NCI-H1930 (cell line): Measurements from ENCODE around the gene WDR54.
"Not testable (repeated sequence)": the region's sequence is repeated elsewhere in the genome, so short reads cannot be mapped to it uniquely, and the experiment has no call there.

ENCODE experiments used
- DNase-seq, 2 experiments: peaks; one replicate each; lab custom pipeline; 2025; lab: John Stamatoyannopoulos, UW

The WDR54 gene

GRCh38 chr2:74406035-74406434 lies 15.5 kb upstream of the WDR54 start:
- no peak for DNase-seq

- DNase-seq, result no peak
These were observed 13.8 kb upstream of the WDR54 start for GRCh38 chr2:74407682-74408081.

GRCh38 chr2:74413001-74413698 lies 8.4 kb upstream of the WDR54 start:
- no peak for DNase-seq

GRCh38 chr2:74414441-74414840 lies 7.1 kb upstream of the WDR54 start:
- no peak for DNase-seq

GRCh38 chr2:74414881-74415761 lies 6.4 kb upstream of the WDR54 start:
- DNase-seq, result peak; percentile 65 to 77

GRCh38 chr2:74415762-74416395 lies 5.7 kb upstream of the WDR54 start:
- peak in 1 of 2 experiments; percentile 50 for DNase-seq

- no peak for DNase-seq
These were observed 4.8 kb upstream of the WDR54 start for GRCh38 chr2:74416778-74417177.

- no peak for DNase-seq
These were observed 4.3 kb upstream of the WDR54 start for GRCh38 chr2:74417197-74417596.

- no peak for DNase-seq
These were observed 3.8 kb upstream of the WDR54 start for GRCh38 chr2:74417763-74418162.

GRCh38 chr2:74418312-74418711 lies 3.2 kb upstream of the WDR54 start:
- no peak for DNase-seq

GRCh38 chr2:74419345-74419744 lies 2.2 kb upstream of the WDR54 start:
- DNase-seq, result no peak

- DNase-seq, result no peak
These were observed 1.5 kb upstream of the WDR54 start for GRCh38 chr2:74420006-74420405.

GRCh38 chr2:74420443-74421103 lies 957 bp upstream of the WDR54 start:
- DNase-seq, result not testable (repeated sequence)

- DNase-seq, result no peak
These were observed 1.9 kb downstream of the WDR54 start for GRCh38 chr2:74423231-74424095.

GRCh38 chr2:74424139-74424992 lies 2.8 kb downstream of the WDR54 start:
- no peak for DNase-seq

- no peak for DNase-seq
These were observed 3.5 kb downstream of the WDR54 start for GRCh38 chr2:74424995-74425406.

- DNase-seq, result no peak
These were observed 4.0 kb downstream of the WDR54 start for GRCh38 chr2:74425523-74425922.

- no peak for DNase-seq
These were observed 4.7 kb downstream of the WDR54 start for GRCh38 chr2:74426181-74426758.

- no peak for DNase-seq
These were observed 6.0 kb downstream of the WDR54 start for GRCh38 chr2:74427551-74427950.

GRCh38 chr2:74428675-74429074 lies 7.1 kb downstream of the WDR54 start:
- no peak for DNase-seq
